ENCODE data around the gene RASGEF1B. TPM values are rescaled to one million over a fixed set of nuclear protein-coding genes. Genes with fewer than 3 reads are reported as not detected.

The RASGEF1B gene
- total and polyA plus RNA-seq, 9 of the 15 experiments (the other 6 are each of a cell fraction or from before 2014, with no cell fraction given), result 0.04 to 0.57 (median 0.22) TPM

DNA sequence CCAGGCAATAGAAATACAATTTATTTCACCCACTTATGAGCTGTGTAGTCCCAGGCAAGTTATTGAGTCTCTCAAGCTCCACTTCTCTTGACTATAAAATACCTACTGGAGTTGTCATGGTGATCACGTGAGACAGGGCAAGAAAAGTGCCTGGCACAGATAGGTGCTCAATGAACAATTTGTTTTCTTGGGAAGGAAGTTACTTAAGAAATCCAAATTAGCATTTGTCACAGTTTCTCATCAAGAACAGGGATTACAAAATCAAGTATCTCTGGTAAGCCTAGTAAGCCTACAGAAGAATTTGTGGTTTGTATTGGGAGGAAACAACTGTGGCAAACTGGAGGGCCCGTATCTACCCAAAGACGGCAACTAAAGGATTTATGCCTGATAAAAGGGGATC, 37.5 kb upstream of the RASGEF1B start (continued):
- TF ChIP-seq, protein P1, sequence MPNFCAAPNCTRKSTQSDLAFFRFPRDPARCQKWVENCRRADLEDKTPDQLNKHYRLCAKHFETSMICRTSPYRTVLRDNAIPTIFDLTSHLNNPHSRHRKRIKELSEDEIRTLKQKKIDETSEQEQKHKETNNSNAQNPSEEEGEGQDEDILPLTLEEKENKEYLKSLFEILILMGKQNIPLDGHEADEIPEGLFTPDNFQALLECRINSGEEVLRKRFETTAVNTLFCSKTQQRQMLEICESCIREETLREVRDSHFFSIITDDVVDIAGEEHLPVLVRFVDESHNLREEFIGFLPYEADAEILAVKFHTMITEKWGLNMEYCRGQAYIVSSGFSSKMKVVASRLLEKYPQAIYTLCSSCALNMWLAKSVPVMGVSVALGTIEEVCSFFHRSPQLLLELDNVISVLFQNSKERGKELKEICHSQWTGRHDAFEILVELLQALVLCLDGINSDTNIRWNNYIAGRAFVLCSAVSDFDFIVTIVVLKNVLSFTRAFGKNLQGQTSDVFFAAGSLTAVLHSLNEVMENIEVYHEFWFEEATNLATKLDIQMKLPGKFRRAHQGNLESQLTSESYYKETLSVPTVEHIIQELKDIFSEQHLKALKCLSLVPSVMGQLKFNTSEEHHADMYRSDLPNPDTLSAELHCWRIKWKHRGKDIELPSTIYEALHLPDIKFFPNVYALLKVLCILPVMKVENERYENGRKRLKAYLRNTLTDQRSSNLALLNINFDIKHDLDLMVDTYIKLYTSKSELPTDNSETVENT (CRISPR knock-in tag; IDR thresholded peaks at IDR 0.05), result no peak
- no peak for TF ChIP-seq TAL1 (IDR thresholded peaks at IDR 0.05)
- no peak for TF ChIP-seq TCF3 (CRISPR knock-in tag; IDR thresholded peaks at IDR 0.05)
- TF ChIP-seq, protein P2, sequence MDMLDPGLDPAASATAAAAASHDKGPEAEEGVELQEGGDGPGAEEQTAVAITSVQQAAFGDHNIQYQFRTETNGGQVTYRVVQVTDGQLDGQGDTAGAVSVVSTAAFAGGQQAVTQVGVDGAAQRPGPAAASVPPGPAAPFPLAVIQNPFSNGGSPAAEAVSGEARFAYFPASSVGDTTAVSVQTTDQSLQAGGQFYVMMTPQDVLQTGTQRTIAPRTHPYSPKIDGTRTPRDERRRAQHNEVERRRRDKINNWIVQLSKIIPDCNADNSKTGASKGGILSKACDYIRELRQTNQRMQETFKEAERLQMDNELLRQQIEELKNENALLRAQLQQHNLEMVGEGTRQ (CRISPR knock-in tag; IDR thresholded peaks at IDR 0.05), result no peak
- TF ChIP-seq, protein P3, sequence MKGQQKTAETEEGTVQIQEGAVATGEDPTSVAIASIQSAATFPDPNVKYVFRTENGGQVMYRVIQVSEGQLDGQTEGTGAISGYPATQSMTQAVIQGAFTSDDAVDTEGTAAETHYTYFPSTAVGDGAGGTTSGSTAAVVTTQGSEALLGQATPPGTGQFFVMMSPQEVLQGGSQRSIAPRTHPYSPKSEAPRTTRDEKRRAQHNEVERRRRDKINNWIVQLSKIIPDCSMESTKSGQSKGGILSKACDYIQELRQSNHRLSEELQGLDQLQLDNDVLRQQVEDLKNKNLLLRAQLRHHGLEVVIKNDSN (CRISPR knock-in tag; IDR thresholded peaks at IDR 0.05), result no peak
- no peak for TF ChIP-seq TRIM28 (IDR thresholded peaks at IDR 0.05)

DNA sequence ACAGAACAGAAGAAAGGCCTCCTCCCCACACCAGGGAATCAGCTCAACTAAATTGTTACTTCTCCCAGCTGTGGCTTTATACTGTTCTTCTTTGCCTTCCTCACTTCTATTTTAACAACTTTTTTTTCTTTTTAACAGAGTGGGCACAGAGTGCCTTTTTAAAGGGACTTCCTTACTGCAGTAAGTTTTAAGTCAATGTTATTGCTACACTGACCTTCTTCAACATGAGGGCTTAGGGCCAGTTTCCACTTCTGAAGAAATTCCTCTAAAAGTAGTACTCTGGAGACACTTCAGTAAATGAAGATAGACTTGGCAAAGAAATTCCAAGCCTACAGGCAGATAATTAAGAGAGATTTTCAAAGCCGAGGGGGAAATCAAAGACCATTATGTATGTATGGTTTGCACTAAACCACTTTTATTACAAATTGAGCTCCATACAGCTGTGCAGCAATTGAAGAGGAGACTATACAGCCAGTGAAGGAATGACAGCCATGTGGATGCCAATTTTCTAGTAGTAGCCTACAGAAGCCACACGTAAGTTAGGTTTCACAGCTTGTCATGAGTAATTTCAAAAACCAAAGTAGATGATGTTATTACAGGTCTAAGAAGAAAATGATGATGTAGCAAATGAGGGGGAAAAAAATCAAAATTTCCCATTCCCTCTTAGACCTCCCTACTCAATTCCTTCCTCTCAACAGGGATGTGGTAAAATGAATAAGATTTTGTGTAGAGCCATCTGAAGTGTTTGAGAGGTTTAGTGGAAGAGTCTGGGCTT, 36.9 kb upstream of the RASGEF1B start:
- Histone ChIP-seq H3K79me2 (ENCODE audit: control insufficient read depth, insufficient read depth, low read length) (no peaks in the 10 kb centered on the region), H3K9me1 (ENCODE audit: control insufficient read depth, insufficient read depth, low read length) (no peaks in the 10 kb centered on the region), H3K4me3 (no peak overlapping the region), H3K27me3 (ENCODE audit: control insufficient read depth in 2 of 2, insufficient read depth in 2 of 2, low read length in 2 of 2) (peaks cover 0 to 7% of the 10 kb centered on the region in 2 experiments; a peak in 1 of 5 replicates), H3K27ac (ENCODE audit: extremely low read depth, low read depth, low read length) (no peak overlapping the region), H3K9me3 (replicated peaks; ENCODE audit: control insufficient read depth, insufficient read depth, low read depth, low read length) (no peaks in the 10 kb centered on the region), H3K36me3 (ENCODE audit: control insufficient read depth, insufficient read depth, low read length) (no peaks in the 10 kb centered on the region), H3K4me1 (replicated peaks in 1 of 2; ENCODE audit: control insufficient read depth in 2 of 2, insufficient read depth in 2 of 2, low read length in 2 of 2) (no peaks in the 10 kb centered on the region), H4K20me1 (replicated peaks; ENCODE audit: control insufficient read depth, insufficient read depth, low read length) (no peaks in the 10 kb centered on the region; the same call in 1 of the 2 replicates), H3K4me2 (ENCODE audit: insufficient read depth, low read length) (no peak overlapping the region), H3K9ac (ENCODE audit: insufficient read depth in 1 of 2, low read depth in 2 of 2, low read length in 2 of 2) (no peak overlapping the region), H2AFZ (ENCODE audit: low read depth, low read length) (no peak overlapping the region)
- POLR2A ChIA-PET, result no interaction called here
- BruUV-seq (replicated peaks), result no TSS peak
- no peak for FAIRE-seq
- DNase-seq (ENCODE audit: extremely low read depth in 1 of 4, low spot score in 3 of 4), result no peak
- intact Hi-C loops (cut with micrococcal nuclease) (no loop called here), in situ Hi-C loops (cut with MboI) (no loop called here)
- 0% methylated on average over 2 of the region's 2 CpGs for WGBS (ENCODE audit: insufficient coverage, low coverage, missing lambda C conversion rate)
- ATAC-seq, result no peak
- CTCF ChIA-PET (ENCODE audit: low intra/inter-chr PET ratio), result no interaction called here
- TF ChIP-seq MEF2A (IDR thresholded peaks at IDR 0.05; ENCODE audit: control insufficient read depth, low read depth, low read length) (no peak), KHSRP (IDR thresholded peaks at IDR 0.05) (no peak), ZNF316 (IDR thresholded peaks at IDR 0.05) (peak; percentile 51; the same call in 1 of the 2 replicates), C11orf30 (IDR thresholded peaks at IDR 0.05; ENCODE audit: low read depth) (peak; percentile 30; the same call in 1 of the 2 replicates), MAFF (IDR thresholded peaks at IDR 0.05; ENCODE audit: low read length) (0 out of 2 replicates have a peak, but pooled peaks have one; percentile 24)
- TF ChIP-seq, protein P4, sequence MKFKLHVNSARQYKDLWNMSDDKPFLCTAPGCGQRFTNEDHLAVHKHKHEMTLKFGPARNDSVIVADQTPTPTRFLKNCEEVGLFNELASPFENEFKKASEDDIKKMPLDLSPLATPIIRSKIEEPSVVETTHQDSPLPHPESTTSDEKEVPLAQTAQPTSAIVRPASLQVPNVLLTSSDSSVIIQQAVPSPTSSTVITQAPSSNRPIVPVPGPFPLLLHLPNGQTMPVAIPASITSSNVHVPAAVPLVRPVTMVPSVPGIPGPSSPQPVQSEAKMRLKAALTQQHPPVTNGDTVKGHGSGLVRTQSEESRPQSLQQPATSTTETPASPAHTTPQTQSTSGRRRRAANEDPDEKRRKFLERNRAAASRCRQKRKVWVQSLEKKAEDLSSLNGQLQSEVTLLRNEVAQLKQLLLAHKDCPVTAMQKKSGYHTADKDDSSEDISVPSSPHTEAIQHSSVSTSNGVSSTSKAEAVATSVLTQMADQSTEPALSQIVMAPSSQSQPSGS (CRISPR knock-in tag; IDR thresholded peaks at IDR 0.05), result no peak
- TF ChIP-seq, protein P5, sequence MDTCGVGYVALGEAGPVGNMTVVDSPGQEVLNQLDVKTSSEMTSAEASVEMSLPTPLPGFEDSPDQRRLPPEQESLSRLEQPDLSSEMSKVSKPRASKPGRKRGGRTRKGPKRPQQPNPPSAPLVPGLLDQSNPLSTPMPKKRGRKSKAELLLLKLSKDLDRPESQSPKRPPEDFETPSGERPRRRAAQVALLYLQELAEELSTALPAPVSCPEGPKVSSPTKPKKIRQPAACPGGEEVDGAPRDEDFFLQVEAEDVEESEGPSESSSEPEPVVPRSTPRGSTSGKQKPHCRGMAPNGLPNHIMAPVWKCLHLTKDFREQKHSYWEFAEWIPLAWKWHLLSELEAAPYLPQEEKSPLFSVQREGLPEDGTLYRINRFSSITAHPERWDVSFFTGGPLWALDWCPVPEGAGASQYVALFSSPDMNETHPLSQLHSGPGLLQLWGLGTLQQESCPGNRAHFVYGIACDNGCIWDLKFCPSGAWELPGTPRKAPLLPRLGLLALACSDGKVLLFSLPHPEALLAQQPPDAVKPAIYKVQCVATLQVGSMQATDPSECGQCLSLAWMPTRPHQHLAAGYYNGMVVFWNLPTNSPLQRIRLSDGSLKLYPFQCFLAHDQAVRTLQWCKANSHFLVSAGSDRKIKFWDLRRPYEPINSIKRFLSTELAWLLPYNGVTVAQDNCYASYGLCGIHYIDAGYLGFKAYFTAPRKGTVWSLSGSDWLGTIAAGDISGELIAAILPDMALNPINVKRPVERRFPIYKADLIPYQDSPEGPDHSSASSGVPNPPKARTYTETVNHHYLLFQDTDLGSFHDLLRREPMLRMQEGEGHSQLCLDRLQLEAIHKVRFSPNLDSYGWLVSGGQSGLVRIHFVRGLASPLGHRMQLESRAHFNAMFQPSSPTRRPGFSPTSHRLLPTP (IDR thresholded peaks at IDR 0.05; ENCODE audit: borderline replicate concordance, extremely low read depth, insufficient read length), result no peak

Measured in K562 (cell line).